Stimulated activated CD8-positive, alpha-beta memory T cell treated with anti-CD3 and anti-CD28 coated beads, Interleukin-4, amount 100 ng/mL, for 1 hour (primary cell): Measurements from ENCODE around the gene MYO9A.
"Not testable (repeated sequence)": the region's sequence is repeated elsewhere in the genome, so short reads cannot be mapped to it uniquely, and the experiment has no call there.

ENCODE experiments used
- DNase-seq, 2 donors: peaks; one replicate each; pipeline ENCODE4 v3.0.0-alpha.2; 2020; ENCODE audit warnings: low read depth in 2 of 2, low spot score in 1 of 2

MYO9A gene

DNA sequence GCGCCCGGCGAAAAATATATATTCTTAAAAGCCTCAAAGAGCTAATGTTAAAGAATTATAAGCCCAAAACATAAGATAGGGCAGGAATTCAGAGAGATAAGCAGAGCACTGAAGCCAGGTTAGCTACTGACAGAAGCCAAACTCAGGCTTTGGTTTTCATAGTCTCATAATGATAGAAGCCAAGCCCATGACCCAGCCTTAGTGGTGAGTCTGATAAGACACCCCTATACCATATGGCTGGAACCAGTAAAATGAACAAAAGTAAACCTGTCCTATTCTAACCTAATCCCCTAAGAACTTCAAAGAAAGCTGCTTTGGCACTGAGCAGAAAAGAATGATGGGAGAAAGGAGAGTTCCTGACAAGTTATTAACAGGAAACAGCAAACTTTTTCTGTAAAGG, 25.9 kb downstream of the MYO9A start:
- no peak for DNase-seq

DNA sequence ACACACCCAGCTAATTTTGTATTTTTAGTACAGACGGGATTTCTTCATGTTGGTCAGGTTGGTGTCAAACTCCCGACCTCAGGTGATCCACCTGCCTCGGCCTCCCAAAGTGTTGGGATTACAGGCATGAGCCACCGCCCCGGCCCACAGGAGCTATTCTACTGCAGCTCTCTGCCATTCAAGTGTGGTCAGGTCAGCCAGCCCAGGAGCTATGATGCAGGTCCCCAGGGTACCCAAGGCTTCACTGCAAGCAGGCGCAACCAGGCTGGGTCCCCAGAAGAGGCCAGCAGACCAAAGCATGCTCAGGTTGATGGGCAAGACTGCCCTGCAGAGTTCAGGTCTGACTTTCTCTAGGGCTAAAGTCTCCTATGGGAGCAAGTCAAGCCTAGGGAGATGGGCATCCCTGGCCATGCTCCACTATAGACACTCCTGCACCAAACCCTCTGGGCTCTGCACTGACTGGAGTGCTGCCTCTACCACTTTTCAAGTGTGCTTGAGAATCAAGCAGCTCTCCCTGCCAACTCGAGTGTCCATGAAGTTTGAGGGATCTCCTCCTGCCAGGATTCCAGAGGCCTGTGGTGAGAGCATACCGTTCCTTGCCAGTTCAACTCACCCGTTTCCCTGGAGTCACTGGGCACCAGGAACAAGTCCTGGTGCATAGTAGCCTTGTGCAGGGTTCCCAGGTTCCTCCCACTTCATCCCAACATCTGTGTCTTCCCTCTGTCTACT, 30.9 kb downstream of the MYO9A start:
- no peak for DNase-seq

GRCh38 chr15:72086010-72086697, 31.8 kb downstream of the MYO9A start:
- no peak for DNase-seq

DNA sequence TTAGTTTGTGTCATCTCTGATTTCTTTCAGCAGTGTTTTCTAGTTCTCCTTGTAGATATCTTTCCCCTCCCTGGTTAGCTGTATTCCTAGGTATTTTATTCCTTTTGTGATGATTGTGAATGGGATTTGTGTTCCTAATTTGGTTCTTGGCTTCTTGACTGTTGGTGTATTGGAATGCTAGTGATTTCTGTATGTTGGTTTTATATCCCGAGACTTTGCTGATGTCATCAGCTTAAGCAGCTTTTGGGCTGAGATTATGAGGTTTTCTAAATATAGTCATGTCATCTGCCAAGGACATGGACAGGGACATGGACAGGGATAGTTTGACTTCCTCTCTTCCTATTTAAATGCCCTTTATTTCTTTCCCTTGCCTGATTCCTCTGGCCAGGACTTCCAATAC, 35.8 kb downstream of the MYO9A start:
- no peak for DNase-seq

DNA sequence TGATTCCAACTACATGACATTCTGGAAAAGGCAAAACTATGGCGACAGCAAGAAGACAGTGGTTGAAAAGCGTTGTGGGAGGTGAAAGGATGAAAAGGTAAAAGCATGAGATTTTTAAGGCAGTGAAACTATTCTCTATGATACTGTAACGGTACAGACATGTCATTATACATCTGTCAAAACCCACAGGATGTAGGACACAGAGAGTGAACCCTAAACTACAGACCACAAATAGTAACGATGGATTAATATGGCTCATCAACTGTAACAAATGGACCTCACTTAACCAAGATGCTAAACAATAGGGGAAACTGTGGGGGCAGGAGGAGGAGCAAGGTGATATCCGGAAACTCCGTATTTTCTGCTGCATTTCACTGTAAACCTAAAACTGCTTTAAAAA, 39.1 kb downstream of the MYO9A start:
- DNase-seq: no peak

- no peak for DNase-seq
Measured at GRCh38 chr15:72077950-72078349, 40.0 kb downstream of the MYO9A start.

GRCh38 chr15:72074335-72075060, 43.5 kb downstream of the MYO9A start:
- no peak for DNase-seq

DNA sequence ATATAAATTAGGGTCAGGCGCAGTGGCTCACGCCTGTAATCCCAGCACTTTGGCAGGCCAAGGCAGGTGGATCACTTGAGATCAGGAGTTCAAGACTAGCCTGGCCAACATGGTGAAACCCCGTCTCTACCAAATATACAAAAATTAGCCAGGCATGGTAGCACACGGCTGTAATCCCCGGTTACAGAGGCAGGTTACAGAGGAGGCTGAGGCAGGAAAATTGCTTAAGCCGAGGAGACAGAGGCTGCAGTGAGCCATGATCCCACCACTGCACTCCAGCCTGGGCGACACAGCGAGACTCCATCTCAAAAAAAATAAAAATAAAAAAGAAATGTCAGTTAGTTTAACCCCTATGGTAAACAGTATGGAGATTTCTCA, 46.5 kb downstream of the MYO9A start:
- not testable (repeated sequence) for DNase-seq

DNA sequence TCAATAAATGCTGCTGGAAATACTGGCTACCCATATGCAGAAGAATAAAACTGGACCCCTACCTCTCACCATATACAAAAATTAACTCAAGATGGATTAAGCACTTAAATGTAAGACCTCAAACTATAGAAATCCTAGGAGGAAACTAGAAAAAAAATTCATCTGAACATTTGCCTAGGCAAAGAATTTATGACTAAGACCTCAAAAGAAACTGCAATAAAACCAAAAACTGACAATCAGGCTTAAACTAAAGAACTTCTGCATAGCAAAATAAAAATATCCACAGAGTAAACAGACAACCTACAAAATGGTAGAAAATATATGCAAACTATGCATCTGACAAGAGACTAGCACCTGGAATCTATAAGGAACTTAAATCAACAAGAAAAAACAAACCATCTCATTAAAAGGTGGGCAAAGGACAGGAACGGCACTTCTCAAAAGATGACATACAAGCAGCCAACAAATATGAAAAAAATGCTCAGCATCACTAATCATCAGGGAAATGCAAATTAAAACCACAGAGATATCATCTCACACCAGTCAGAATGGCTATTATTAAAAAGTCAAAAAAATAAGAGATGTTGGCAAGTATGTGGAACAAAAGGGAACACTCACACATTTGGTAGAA, 47.0 kb downstream of the MYO9A start:
- no peak for DNase-seq

- no peak for DNase-seq
Measured at GRCh38 chr15:72068856-72069255, 49.1 kb downstream of the MYO9A start.

- DNase-seq: no peak
Measured at GRCh38 chr15:72065801-72066200, 52.1 kb downstream of the MYO9A start.

DNA sequence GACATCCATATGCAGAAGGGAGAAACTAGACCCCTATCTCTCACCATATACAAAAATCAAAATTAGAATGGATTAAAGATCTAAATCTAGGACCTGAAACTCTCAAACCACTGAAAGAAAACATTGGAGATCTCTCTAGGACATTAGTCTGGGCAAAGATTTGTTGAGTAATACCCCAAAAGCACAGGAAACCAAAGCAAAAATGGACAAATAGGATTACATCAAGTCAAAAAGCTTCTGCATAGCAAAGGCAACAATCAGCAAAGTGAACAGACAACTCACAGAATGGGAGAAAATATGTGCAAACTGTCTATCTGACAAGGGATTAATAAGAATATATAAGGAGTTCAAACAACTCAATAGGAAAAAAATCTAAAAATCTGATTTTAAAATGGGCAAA, 54.8 kb downstream of the MYO9A start:
- no peak for DNase-seq

GRCh38 chr15:72062319-72062718, 55.6 kb downstream of the MYO9A start:
- no peak for DNase-seq

GRCh38 chr15:72060687-72061250, 57.2 kb downstream of the MYO9A start:
- no peak for DNase-seq

DNA sequence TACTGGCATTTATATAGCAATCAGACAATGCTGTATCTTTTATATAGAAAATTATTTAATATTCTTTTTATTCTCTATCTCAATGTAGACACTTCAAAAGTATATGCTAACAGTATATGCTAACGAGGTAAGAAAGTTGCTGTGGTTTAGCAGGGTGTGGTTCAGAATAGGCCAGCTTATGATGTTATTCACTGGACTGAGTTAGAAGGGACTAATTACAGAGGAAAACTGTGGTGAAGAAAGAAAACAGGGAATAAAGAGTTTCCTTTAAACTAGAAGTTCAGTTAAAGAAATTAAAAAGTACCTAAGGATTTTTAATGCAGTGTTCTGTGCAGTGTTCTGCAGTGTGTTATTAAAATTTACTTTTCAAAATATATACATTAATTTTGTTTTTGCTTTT, 59.4 kb downstream of the MYO9A start:
- DNase-seq: no peak

- no peak for DNase-seq
Measured at GRCh38 chr15:72057548-72058091, 60.3 kb downstream of the MYO9A start.

GRCh38 chr15:72056217-72056616, 61.7 kb downstream of the MYO9A start:
- DNase-seq: not testable (repeated sequence)

DNA sequence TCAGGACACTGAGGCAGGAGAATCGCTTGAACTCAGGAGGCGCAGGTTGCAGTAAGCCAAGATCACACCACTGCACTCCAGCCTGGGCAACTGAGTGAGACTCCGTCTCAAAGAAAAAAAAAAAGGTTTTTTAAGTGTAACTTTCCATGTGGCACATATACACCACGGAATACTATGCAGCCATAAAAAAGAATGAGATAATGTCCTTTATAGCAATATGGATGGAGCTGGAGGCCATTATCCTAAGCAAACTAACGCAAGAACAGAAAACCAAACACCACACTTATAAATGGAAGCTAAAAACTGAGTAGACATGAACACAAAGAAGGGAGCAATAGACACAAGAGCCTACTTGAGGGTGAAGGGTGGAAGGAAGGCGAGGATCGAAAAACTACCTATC, 64.7 kb downstream of the MYO9A start:
- not testable (repeated sequence) for DNase-seq

DNA sequence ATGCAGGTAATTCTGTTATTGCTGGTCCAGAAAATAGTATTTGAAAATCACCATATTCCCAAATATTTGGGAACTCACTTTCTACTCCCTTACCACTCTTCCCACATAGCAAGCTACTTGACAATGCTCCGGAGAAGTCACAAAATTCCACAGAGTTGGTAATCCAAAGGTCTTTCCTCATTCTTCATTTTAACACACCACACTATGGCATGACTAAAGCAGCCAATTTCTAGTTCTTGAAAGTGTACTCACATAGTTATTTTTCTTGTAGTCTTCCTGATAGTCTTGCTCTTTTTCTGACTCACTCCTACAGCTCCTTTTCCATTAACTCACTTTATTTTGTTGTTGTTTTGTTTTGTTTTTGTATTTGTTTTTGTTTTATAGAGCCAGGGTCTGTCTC, 67.2 kb downstream of the MYO9A start:
- no peak for DNase-seq

DNA sequence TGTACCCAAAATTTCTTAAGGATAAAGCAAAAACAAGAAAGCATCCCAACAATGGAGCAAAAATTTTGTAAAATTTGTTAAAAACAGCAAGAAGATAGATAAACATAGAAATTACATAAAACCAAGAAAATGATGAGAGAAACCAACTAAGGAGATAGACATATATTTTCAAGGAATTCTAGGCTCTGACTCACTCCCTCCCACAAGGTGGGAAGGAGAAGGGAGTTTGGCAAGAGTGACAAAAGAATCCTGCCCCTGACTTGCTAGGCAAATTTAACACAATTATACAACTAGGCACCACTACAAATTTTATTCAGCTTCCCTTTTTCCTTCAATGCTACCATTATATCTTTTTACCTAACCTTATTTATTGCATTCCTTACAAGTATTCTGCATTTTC, 70.9 kb downstream of the MYO9A start:
- no peak for DNase-seq

GRCh38 chr15:72044956-72045355, 73.0 kb downstream of the MYO9A start:
- no peak for DNase-seq
